HUES48 (cell line): ENCODE measurements around the gene SLC22A2.

Source experiments
- H3K27ac ChIP-seq: one replicate; pipeline ENCODE4 v1.7.0; 2013; ENCODE audit warnings: low read depth, low read length, inconsistent platforms
- H3K27me3 ChIP-seq: 2 replicates; pipeline ENCODE4 v1.6.1; 2013; ENCODE audit warnings: mild to moderate bottlenecking, low read length; ENCODE audit not compliant: control insufficient read depth, insufficient read depth
- H3K36me3 ChIP-seq: 2 replicates; pipeline ENCODE4 v1.6.1; 2013; ENCODE audit warnings: low read length; ENCODE audit not compliant: control insufficient read depth, insufficient read depth
- H3K4me1 ChIP-seq: 2 replicates; pipeline ENCODE4 v1.6.1; 2013; ENCODE audit warnings: mild to moderate bottlenecking, low read length; ENCODE audit not compliant: control insufficient read depth, insufficient read depth
- H3K4me3 ChIP-seq: 2 replicates; pipeline ENCODE4 v1.5.1; 2013; ENCODE audit warnings: mild to moderate bottlenecking, low read depth, low read length
- H3K9ac ChIP-seq: 2 replicates; pipeline ENCODE4 v1.6.1; 2013; ENCODE audit warnings: mild to moderate bottlenecking, low read depth, low read length, moderate library complexity
- H3K9me3 ChIP-seq: 2 replicates; pipeline ENCODE4 v1.6.1; 2013; ENCODE audit warnings: low read length; ENCODE audit not compliant: control insufficient read depth, insufficient read depth

Gene SLC22A2

DNA sequence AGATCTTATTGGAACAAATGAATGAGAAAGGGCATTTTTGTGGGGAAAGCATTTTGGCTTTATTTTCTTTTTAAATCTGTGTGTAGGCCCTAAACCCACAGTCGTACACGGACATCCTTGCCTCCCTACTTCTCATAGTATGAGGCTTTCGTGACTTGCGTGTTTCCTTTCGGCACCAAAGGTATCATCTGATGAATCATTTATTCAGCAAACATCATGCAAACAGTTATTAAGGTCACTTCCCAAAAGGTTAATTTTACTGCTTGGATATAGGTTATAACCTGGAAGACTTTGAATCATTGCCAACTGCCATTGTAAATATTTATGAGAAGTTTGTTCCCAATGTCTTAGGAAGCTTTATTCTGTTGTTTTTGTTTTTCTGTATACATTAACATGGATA lies 15.1 kb upstream of the SLC22A2 start:
- no peaks in the 10 kb centered on the region for H3K36me3 ChIP-seq
- H3K9me3 ChIP-seq: no peaks in the 10 kb centered on the region
- H3K4me1 ChIP-seq: 0 out of 2 replicates have a peak, but pooled peaks cover 2% of the 10 kb centered on the region
- no peak overlapping the region for H3K27ac ChIP-seq
- no peak overlapping the region for H3K4me3 ChIP-seq
- no peaks in the 10 kb centered on the region for H3K27me3 ChIP-seq
- no peak overlapping the region for H3K9ac ChIP-seq

DNA sequence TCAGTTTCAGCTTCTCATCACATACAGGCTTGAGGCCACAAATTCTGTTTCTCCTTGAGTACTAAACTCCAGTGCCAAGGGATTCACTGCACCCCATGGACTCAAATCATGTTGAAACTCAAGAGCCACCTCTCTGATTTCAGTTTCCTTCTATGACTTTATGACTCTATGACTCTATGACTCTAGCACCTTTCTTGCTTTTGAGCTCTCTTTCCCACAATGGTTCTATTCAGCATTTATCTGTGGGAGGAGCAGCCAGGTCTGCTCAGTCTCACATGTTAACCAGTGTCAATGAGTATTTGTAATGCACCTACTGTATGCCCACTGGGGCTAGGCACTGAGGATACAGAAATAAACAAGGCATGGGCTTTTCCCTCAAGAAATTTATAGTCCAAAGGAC lies 14.6 kb upstream of the SLC22A2 start:
- Histone ChIP-seq H3K4me1 (0 out of 2 replicates have a peak, but pooled peaks cover 2% of the 10 kb centered on the region), H3K36me3 (no peaks in the 10 kb centered on the region), H3K9me3 (no peaks in the 10 kb centered on the region), H3K9ac (no peak overlapping the region), H3K27me3 (no peaks in the 10 kb centered on the region), H3K4me3 (no peak overlapping the region), H3K27ac (no peak overlapping the region)

DNA sequence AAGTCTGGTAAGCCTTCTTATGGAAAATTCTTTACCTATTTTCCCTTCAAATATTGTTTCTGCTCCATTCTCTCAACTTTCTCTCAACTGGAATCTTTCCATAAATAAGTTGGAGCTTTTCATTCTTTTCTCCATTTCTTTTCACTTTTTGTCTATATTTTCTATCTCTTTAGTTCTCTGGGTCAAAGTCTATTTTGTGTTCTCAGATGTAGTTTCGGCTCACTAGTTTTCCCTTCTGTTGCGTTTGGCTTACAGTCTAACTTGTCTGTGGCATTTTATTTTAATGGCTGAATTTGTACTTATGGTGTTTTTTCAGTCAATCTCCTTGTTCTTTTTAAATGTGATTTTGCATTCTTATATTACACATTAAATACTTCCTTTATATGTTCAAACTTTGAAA lies 14.1 kb upstream of the SLC22A2 start:
- Histone ChIP-seq H3K36me3 (no peaks in the 10 kb centered on the region), H3K9ac (no peak overlapping the region), H3K9me3 (no peaks in the 10 kb centered on the region), H3K4me1 (0 out of 2 replicates have a peak, but pooled peaks cover 2% of the 10 kb centered on the region), H3K4me3 (no peak overlapping the region), H3K27me3 (no peaks in the 10 kb centered on the region), H3K27ac (no peak overlapping the region)

DNA sequence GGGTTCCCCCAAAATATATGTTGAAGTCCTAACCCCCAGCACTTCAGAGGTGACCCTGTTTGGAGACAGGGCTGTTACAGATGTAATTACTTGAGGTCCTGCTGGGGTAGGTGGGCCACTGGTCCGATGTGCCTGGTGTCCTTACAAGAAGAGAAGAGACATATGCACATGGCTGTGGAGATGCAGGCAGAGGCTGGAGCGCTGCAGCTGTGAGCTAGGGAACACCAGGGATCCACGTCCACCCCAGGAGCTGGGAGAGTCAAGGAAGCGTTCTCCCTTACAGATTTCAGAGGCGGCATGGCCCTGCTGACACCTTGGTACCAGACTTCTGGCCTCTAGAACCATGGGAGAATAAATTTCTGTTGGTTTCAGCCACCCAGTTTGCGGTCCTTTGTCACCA lies 11.7 kb upstream of the SLC22A2 start:
- H3K9me3 ChIP-seq: no peaks in the 10 kb centered on the region
- H3K9ac ChIP-seq: no peak overlapping the region
- no peaks in the 10 kb centered on the region for H3K4me1 ChIP-seq
- no peak overlapping the region for H3K27ac ChIP-seq
- no peak overlapping the region for H3K4me3 ChIP-seq
- no peaks in the 10 kb centered on the region for H3K36me3 ChIP-seq
- H3K27me3 ChIP-seq: no peaks in the 10 kb centered on the region

DNA sequence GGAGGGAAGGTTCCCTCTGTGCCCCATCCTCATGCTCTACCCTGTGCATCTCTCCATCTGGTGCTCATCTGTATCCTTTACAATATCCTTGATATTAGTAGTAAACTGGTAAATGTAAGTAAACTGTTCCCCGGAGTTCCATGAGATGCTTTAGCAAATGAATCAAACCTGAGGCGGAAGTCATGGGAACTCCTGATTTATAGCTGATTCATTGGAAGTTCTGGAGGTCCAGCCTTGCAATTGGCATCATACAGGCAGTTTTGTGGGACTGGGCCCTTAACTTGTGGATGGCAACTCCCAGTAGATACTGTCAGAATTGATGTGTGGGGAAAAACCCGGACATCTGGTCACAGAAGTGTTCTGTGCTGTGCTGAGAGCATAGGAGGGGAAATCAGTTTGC lies 11.2 kb upstream of the SLC22A2 start:
- Histone ChIP-seq H3K9me3 (no peaks in the 10 kb centered on the region), H3K36me3 (no peaks in the 10 kb centered on the region), H3K27me3 (no peaks in the 10 kb centered on the region), H3K27ac (no peak overlapping the region), H3K9ac (no peak overlapping the region), H3K4me3 (no peak overlapping the region), H3K4me1 (no peaks in the 10 kb centered on the region)

DNA sequence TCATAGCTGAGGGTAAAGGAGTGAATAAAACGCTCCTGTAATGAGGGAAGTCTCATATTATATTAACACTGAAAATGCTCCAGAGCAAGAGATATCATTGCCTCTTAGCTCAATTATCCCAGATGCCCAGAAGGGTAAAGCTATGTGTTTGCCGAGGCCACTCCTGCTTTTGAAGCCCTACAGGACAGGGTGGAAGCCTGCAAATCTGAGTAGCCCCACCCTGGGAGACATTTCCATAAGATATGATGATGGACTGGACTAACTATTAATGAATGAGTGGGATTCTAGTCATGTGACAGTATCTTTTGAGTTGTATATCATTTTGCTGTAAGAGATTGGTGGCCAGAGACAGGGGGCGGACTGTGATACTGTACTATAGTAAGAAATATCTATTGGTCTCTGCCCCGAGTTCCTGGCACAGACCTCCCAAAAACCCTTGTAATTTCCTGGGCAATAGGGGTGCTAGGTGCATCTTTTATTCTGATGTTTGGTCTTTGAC lies 10.5 kb upstream of the SLC22A2 start:
- H3K9me3 ChIP-seq: no peaks in the 10 kb centered on the region
- no peak overlapping the region for H3K4me3 ChIP-seq
- no peaks in the 10 kb centered on the region for H3K27me3 ChIP-seq
- no peak overlapping the region for H3K27ac ChIP-seq
- H3K9ac ChIP-seq: no peak overlapping the region
- H3K36me3 ChIP-seq: no peaks in the 10 kb centered on the region
- H3K4me1 ChIP-seq: no peaks in the 10 kb centered on the region

DNA sequence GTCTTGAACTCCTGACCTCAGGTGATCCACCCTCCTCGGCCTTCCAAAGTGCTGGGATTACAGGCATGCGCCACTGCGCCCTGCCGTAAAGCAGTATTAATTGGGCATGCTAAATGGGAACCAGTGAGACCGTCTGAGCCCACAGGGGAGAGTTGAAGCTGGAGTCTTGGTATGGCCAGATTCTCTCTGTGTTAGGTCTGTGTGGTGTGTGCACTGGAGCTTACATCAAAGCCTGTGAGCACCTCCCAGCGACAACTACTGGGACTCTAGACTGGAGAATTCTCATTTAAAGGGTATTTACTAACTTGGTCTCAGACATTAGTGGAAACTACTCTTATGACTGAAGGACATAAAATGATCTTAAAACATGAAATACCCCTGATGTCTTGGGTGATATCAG lies 8.5 kb upstream of the SLC22A2 start:
- Histone ChIP-seq H3K9ac (no peak overlapping the region), H3K4me1 (no peaks in the 10 kb centered on the region; the same call in 1 of the 2 replicates), H3K27ac (no peak overlapping the region), H3K36me3 (no peaks in the 10 kb centered on the region), H3K4me3 (no peak overlapping the region), H3K9me3 (no peaks in the 10 kb centered on the region), H3K27me3 (no peaks in the 10 kb centered on the region)

DNA sequence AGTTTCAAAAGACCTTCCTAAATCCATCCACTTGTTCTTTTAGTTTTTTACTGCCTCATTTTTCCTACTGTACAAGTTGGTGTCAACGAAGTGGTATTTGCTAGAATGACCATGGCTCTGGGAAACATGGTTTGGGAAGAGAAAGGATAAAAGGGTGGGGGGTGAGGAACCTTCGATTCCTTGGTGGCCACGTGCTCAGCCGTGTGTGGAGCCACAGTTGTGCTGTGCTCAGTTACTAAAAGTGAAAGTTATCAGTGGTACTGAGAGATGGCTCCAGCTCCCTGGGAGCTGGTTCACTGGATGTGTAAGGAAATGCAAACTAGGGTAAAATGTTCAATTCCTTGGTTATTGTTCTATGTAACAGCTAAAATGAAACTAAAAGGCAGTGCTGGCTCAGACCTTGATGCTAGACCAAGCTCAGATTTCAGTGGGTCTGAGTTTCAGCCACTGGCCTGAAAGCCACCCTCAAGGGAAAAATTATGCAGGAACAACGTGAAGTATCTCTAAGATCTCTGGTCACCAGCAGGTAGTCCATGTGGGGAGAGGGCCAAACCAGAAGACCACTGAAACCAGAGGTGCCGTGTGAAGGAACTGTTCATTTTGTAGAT lies 7.4 kb upstream of the SLC22A2 start:
- Histone ChIP-seq H3K4me1 (no peaks in the 10 kb centered on the region; the same call in 1 of the 2 replicates), H3K27ac (no peak overlapping the region), H3K9ac (no peak overlapping the region), H3K27me3 (no peaks in the 10 kb centered on the region), H3K36me3 (no peaks in the 10 kb centered on the region), H3K4me3 (no peak overlapping the region), H3K9me3 (no peaks in the 10 kb centered on the region)

DNA sequence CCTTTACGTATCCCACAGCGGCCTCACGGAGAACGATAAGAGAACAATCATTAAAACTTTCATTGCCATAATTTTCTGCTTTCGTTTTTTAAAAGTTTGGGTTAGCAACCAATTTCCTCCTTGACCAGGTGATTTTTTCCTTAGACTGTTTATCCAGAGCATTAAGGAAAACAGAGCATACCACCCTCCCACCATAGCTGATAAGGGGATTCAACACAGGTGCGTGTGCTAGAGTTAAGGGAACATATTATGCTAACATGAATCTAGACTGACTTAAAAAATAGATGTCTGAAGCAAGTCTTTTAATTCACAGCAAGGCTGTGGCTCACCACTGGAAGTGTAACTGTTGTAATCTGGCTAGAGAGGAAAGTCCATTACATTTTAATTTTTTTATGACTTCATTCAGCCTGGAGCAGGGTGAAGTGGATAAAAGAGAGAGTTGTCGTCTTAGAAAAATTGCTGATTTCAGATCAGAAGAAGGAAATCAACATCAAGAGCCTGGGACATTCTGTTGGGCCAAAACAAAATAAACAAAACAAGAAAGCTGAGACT lies 5.5 kb upstream of the SLC22A2 start:
- H3K27me3 ChIP-seq: no peaks in the 10 kb centered on the region
- H3K9me3 ChIP-seq: no peaks in the 10 kb centered on the region
- peaks cover 9% of the 10 kb centered on the region for H3K4me1 ChIP-seq
- no peak overlapping the region for H3K9ac ChIP-seq
- H3K27ac ChIP-seq: no peak overlapping the region
- no peak overlapping the region for H3K4me3 ChIP-seq
- no peaks in the 10 kb centered on the region for H3K36me3 ChIP-seq

DNA sequence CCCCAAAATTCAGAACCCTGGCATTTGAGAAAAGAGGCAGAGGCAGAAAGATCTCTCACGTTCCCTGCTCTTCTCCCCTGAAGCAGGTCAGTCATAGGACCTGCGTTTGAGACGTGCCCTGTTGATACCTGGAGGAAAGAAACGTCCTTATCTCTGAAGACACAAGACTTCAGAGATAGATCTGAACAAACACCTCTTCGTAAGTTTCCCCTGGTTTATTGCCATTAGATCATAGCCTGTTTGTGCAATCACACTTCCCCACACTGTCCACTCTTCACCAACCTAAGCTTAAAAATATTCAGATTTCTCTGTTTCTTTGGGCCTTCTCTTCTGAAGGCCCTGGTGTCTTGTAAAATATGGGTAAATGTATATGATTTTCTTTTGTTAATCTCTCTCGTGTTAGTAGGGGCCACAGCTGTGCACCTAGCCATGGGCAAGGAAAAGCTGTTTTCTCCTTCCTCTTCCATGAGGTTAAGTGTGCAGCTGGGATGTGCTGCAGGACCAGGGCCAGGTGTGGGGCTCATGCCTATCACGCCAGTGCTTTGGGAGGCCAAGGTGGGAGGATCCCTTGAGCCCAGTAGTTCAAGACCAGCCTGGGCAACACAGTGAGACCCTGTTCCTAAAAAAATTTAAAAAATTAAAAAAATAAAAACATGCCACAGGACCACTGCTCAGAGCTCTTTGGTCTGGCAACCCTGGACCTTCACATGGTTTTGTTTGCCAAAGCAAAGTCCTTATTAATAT lies 4.7 kb upstream of the SLC22A2 start:
- H3K36me3 ChIP-seq: no peaks in the 10 kb centered on the region
- H3K4me1 ChIP-seq: peaks cover 9% of the 10 kb centered on the region
- H3K9me3 ChIP-seq: no peaks in the 10 kb centered on the region
- no peaks in the 10 kb centered on the region for H3K27me3 ChIP-seq
- no peak overlapping the region for H3K9ac ChIP-seq
- H3K4me3 ChIP-seq: no peak overlapping the region
- H3K27ac ChIP-seq: no peak overlapping the region

DNA sequence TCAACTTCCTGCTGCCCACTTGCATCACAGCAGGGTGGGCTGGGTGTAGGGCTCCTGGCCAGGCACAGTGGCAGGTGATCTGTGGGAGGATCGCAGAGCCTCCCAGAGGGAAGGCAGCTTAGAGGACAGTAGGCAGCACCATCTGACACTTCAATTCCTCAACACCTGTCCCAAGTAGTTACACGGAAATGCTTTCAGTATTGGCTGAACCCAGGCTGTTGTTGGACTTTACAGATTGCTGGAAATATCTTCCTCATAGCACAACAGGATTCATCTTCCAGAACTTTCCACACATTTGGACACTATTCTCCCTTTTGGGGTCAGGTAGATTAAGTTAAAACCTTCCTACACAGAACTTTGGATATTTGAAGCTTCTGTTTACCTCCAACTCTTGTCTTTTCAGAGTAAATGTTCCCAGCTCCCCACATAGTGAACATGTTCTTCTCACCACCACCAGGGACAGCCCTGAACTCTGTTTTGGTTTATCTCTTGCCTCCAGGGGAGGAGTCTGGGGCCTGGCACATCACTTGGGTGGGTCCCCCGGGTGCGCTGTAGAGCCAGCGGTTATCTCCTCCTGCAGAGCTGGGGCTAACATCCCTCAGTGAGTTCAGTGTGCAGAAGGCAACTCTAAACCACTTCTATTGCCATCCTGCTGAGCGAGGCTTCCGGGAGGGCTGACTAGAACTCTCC lies 3.5 kb upstream of the SLC22A2 start:
- no peaks in the 10 kb centered on the region for H3K36me3 ChIP-seq
- H3K9me3 ChIP-seq: no peaks in the 10 kb centered on the region

More for the DNA sequence above, 3.5 kb upstream of the SLC22A2 start:
- peaks cover 9% of the 10 kb centered on the region for H3K4me1 ChIP-seq
- H3K4me3 ChIP-seq: no peak overlapping the region
- H3K27ac ChIP-seq: no peak overlapping the region
- H3K27me3 ChIP-seq: no peaks in the 10 kb centered on the region
- no peak overlapping the region for H3K9ac ChIP-seq
